CD14-positive monocyte (primary cell): ENCODE results near the gene GPR34. TPM values are rescaled to one million over a fixed set of nuclear protein-coding genes. Genes with fewer than 3 reads are reported as not detected.
"Not testable (repeated sequence)": the region's sequence is repeated elsewhere in the genome, so short reads cannot be mapped to it uniquely, and the experiment has no call there.

Source experiments
- DNase-seq, 3 donors: peaks; one replicate each; pipeline ENCODE4 v3.0.0-alpha.2; 2011 to 2022
- H2AFZ ChIP-seq: 2 replicates; pipeline ENCODE4 v1.6.0; 2012; ENCODE audit warnings: mild to moderate bottlenecking, low read depth, low read length, inconsistent platforms; ENCODE audit not compliant: insufficient read depth, poor library complexity, severe bottlenecking
- H3K27ac ChIP-seq, 2 donors: 1 replicate in 1 of 2; 2 replicates in 1 of 2; pipeline ENCODE4 v1.5.1; 2012 to 2013; ENCODE audit warnings: low read length in 2 of 2, control low read depth in 1 of 2, inconsistent platforms in 1 of 2, low read depth in 1 of 2, mild to moderate bottlenecking in 1 of 2
- H3K27me3 ChIP-seq, 2 donors: one replicate each; pipeline versions ENCODE4 v1.6.0 to v1.6.1; 2011 to 2013; ENCODE audit warnings: low read length in 2 of 2; ENCODE audit not compliant: control insufficient read depth in 2 of 2, insufficient read depth in 2 of 2
- H3K36me3 ChIP-seq, 2 donors: replicated peaks in 1 of 2; 1 replicate in 1 of 2; 2 replicates in 1 of 2; pipeline versions ENCODE4 v1.5.1 to v1.6.1; 2012 to 2013; ENCODE audit warnings: low read length in 2 of 2, control low read depth in 1 of 2, inconsistent platforms in 1 of 2, mild to moderate bottlenecking in 1 of 2; ENCODE audit not compliant: insufficient read depth in 2 of 2, control insufficient read depth in 1 of 2
- H3K4me1 ChIP-seq, 2 donors: 1 replicate in 1 of 2; 2 replicates in 1 of 2; pipeline versions ENCODE4 v1.5.1 to v1.6.1; 2012 to 2013; ENCODE audit warnings: low read length in 2 of 2, control low read depth in 1 of 2, inconsistent platforms in 1 of 2, mild to moderate bottlenecking in 1 of 2, moderate library complexity in 1 of 2; ENCODE audit not compliant: insufficient read depth in 2 of 2, control insufficient read depth in 1 of 2
- H3K4me2 ChIP-seq: replicated peaks from 2 replicates; pipeline ENCODE3; 2012; ENCODE audit warnings: low read length, moderate library complexity, mild to moderate bottlenecking; ENCODE audit not compliant: poor library complexity, severe bottlenecking; ENCODE audit errors: extremely low read depth
- H3K4me3 ChIP-seq, 3 experiments: fragments of 200-600 bp in 1 of 3; sonication (generic) in 1 of 3; replicated peaks in 1 of 3; 1 replicate in 2 of 3; 2 replicates in 1 of 3; pipeline ENCODE4 v1.5.1; 2011 to 2013; ENCODE audit warnings: low read length in 3 of 3, mild to moderate bottlenecking in 3 of 3, control low read depth in 2 of 3, low read depth in 2 of 3, inconsistent platforms in 1 of 3, moderate library complexity in 1 of 3
- H3K79me2 ChIP-seq: 2 replicates; pipeline ENCODE4 v1.6.0; 2012; ENCODE audit warnings: mild to moderate bottlenecking, control low read depth, inconsistent platforms, low read length, moderate library complexity; ENCODE audit not compliant: insufficient read depth
- H3K9ac ChIP-seq: 2 replicates; pipeline ENCODE4 v1.6.0; 2017; ENCODE audit warnings: low read length, mild to moderate bottlenecking; ENCODE audit not compliant: insufficient read depth, poor library complexity, severe bottlenecking
- H3K9me3 ChIP-seq, 2 donors: replicated peaks in 1 of 2; 1 replicate in 1 of 2; 2 replicates in 1 of 2; pipeline versions ENCODE4 v1.5.1 to v1.6.1; 2012 to 2013; ENCODE audit warnings: low read length in 2 of 2, control low read depth in 1 of 2; ENCODE audit not compliant: control insufficient read depth in 1 of 2, insufficient read depth in 1 of 2
- H4K20me1 ChIP-seq: 2 replicates; pipeline ENCODE4 v1.6.0; 2012; ENCODE audit warnings: mild to moderate bottlenecking, low read length, control low read depth, moderate library complexity; ENCODE audit not compliant: insufficient read depth
- H3K27ac Mint-ChIP-seq, 7 donors: one replicate each; pipeline ENCODE4 v1.8.0; 2020; ENCODE audit warnings: mild to moderate bottlenecking in 7 of 7, mixed read lengths in 7 of 7, moderate library complexity in 6 of 7, inconsistent platforms in 2 of 7
- H3K27me3 Mint-ChIP-seq, 3 donors: one replicate each; pipeline ENCODE4 v1.8.0; 2021 to 2022; ENCODE audit warnings: low read depth in 3 of 3, mild to moderate bottlenecking in 3 of 3, mixed read lengths in 3 of 3, moderate library complexity in 3 of 3, inconsistent platforms in 1 of 3
- H3K36me3 Mint-ChIP-seq, 2 donors: one replicate each; pipeline ENCODE4 v1.8.0; 2020; ENCODE audit warnings: mixed read lengths in 2 of 2, inconsistent platforms in 1 of 2, mild to moderate bottlenecking in 1 of 2
- H3K4me1 Mint-ChIP-seq: one replicate; pipeline ENCODE4 v1.8.0; 2020; ENCODE audit warnings: mild to moderate bottlenecking, mixed read lengths
- H3K4me3 Mint-ChIP-seq, 2 donors: one replicate each; pipeline ENCODE4 v1.8.0; 2020; ENCODE audit warnings: mild to moderate bottlenecking in 2 of 2, mixed read lengths in 2 of 2, moderate library complexity in 1 of 2
- H3K9me3 Mint-ChIP-seq, 7 donors: one replicate each; pipeline ENCODE4 v1.8.0; 2020 to 2022; ENCODE audit warnings: mixed read lengths in 7 of 7, mild to moderate bottlenecking in 6 of 7, moderate library complexity in 6 of 7, inconsistent platforms in 2 of 7
- CTCF ChIP-seq: fragments of 200-600 bp; IDR thresholded peaks from one replicate; pipeline ENCODE4 v1.8.0; 2022; ENCODE audit warnings: antibody characterized with exemption, mild to moderate bottlenecking
- WGBS: methylation state at CpG from one replicate; pipeline ENCODE4 v1.1.5; 2013; ENCODE audit warnings: missing lambda C conversion rate; ENCODE audit not compliant: insufficient coverage; 5-methylcytosine and 5-hydroxymethylcytosine counted together
- intact Hi-C, 2 donors: fragments of 100-400 bp; cut with micrococcal nuclease; formaldehyde crosslinking; loops; one replicate each; pipeline versions ENCODE4 v1.15.0 to v1.15.1; 2023
- polyA plus RNA-seq, 3 donors: library from polyadenylated mRNA; depleted of rRNA in 1 of 3; unstranded in 2 of 3; stranded (reverse) in 1 of 3; fragments of 300-500 nt in 2 of 3; fragments of >200 nt in 1 of 3; fragmentation: Illumina TruSeq in 2 of 3; gene quantifications; 1 replicate in 2 of 3; 2 replicates in 1 of 3; pipeline ENCODE4 v1.2.3, GENCODE V29; 2012 to 2021

GPR34 gene
- polyA plus RNA-seq, 3 donors, result 6.1 to 20.3 (median 14.8) TPM

GRCh38 chrX:41671082-41671481, 17.7 kb upstream of the GPR34 start:
- no peak overlapping the region for H2AFZ ChIP-seq
- H3K27ac ChIP-seq, result no peak overlapping the region
- peaks cover 0 to 11% (median 0%) of the 10 kb centered on the region in 3 donors for H3K27me3 Mint-ChIP-seq
- H4K20me1 ChIP-seq, result no peaks in the 10 kb centered on the region
- peaks cover 0 to 2% (median 0%) of the 10 kb centered on the region in 7 donors for H3K9me3 Mint-ChIP-seq
- H3K4me2 ChIP-seq, result no peak overlapping the region
- no peak overlapping the region for H3K4me3 ChIP-seq
- no CpG with 5 or more reads among the region's 1 CpG for WGBS
- H3K36me3 Mint-ChIP-seq, result peaks cover 0 to 7% of the 10 kb centered on the region in 2 donors
- H3K9ac ChIP-seq, result no peak overlapping the region
- H3K79me2 ChIP-seq, result no peaks in the 10 kb centered on the region
- intact Hi-C loops, result no loop called here
- H3K9me3 ChIP-seq, result no peaks in the 10 kb centered on the region
- H3K27ac Mint-ChIP-seq, result no peak overlapping the region
- H3K4me1 Mint-ChIP-seq, result peaks cover 31% of the 10 kb centered on the region
- no peak for DNase-seq
- H3K27me3 ChIP-seq, result peaks cover 0 to 6% of the 10 kb centered on the region in 2 donors
- no peaks in the 10 kb centered on the region for H3K36me3 ChIP-seq
- no peak overlapping the region for H3K4me3 Mint-ChIP-seq
- no peak for TF ChIP-seq CTCF
- H3K4me1 ChIP-seq, result peaks cover 10 to 11% of the 10 kb centered on the region in 2 donors

- Histone ChIP-seq H4K20me1 (no peaks in the 10 kb centered on the region), H3K4me2 (no peak overlapping the region), H3K4me1 (no peaks in the 10 kb centered on the region), H3K27ac (no peak overlapping the region), H3K36me3 (no peaks in the 10 kb centered on the region), H3K27me3 (peaks cover 0 to 4% of the 10 kb centered on the region in 2 donors), H3K9ac (no peak overlapping the region), H2AFZ (no peak overlapping the region), H3K79me2 (no peaks in the 10 kb centered on the region), H3K4me3 (no peak overlapping the region), H3K9me3 (no peaks in the 10 kb centered on the region)
- no peak overlapping the region for H3K27ac Mint-ChIP-seq
- no peak overlapping the region for H3K4me3 Mint-ChIP-seq
- intact Hi-C loops, result no loop called here
- H3K4me1 Mint-ChIP-seq, result peaks cover 22% of the 10 kb centered on the region
- H3K9me3 Mint-ChIP-seq, result no peaks in the 10 kb centered on the region
- H3K36me3 Mint-ChIP-seq, result peaks cover 4 to 7% of the 10 kb centered on the region in 2 donors
- peaks cover 0 to 13% (median 0%) of the 10 kb centered on the region in 3 donors for H3K27me3 Mint-ChIP-seq
- WGBS, result no CpG with 5 or more reads among the region's 1 CpG
- TF ChIP-seq CTCF, result no peak
- DNase-seq, result no peak
These were observed 16.1 kb upstream of the GPR34 start for GRCh38 chrX:41672643-41673042.

- H3K27ac ChIP-seq, H3K27me3 ChIP-seq, H4K20me1 ChIP-seq, H3K36me3 ChIP-seq, H3K9me3 ChIP-seq, intact Hi-C loops, H3K4me3 Mint-ChIP-seq, H3K9ac ChIP-seq, H3K27me3 Mint-ChIP-seq, H3K36me3 Mint-ChIP-seq, H2AFZ ChIP-seq, H3K9me3 Mint-ChIP-seq, H3K79me2 ChIP-seq, H3K4me2 ChIP-seq, DNase-seq, H3K4me3 ChIP-seq, H3K4me1 ChIP-seq: not testable (repeated sequence)
- Mint-ChIP-seq H3K27ac (peak overlapping the region in 1 of 7 donors; percentile 2), H3K4me1 (peaks cover 21% of the 10 kb centered on the region)
- 100% methylated on average over 4 of the region's 15 CpGs for WGBS
These were observed 12.4 kb upstream of the GPR34 start for GRCh38 chrX:41676361-41676760.
